K562 (cell line): ENCODE measurements around the gene FTHL17. TPM values are rescaled to one million over a fixed set of nuclear protein-coding genes. Genes with fewer than 3 reads are reported as not detected.

ENCODE experiments used
- ATAC-seq: fragments of 200-7000 bp; cut with Tn5 transposase; 3 replicates; pipeline ENCODE4 v1.9.1; 2020; ENCODE audit warnings: moderate library complexity
- BruUV-seq: library from RNA; stranded (reverse); fragments of 400-500 nt; replicated peaks from 2 replicates; lab custom pipeline; 2021; lab: Mats Ljungman, UMichigan
- CTCF ChIA-PET: fragments of 300-600 bp; formaldehyde crosslinking; extraction: SDS; loops from one replicate; lab custom pipeline; 2021; ENCODE audit warnings: low intra/inter-chr PET ratio; lab: Yijun Ruan, JAX
- POLR2A ChIA-PET: fragments of 300-600, 350-650 bp; sonication (Branson Sonifier 250); formaldehyde crosslinking; extraction: SDS; loops from one replicate; lab custom pipeline; 2021; ENCODE audit warnings: antibody characterized with exemption, inconsistent platforms; lab: Yijun Ruan, JAX
- DNase-seq, 4 experiments: peaks; one replicate each; pipeline versions ENCODE4 v3.0.0 to v3.0.0-alpha.2; 2011 to 2018; ENCODE audit warnings: low spot score in 3 of 4, mixed read lengths in 3 of 4; ENCODE audit errors: extremely low read depth in 1 of 4
- FAIRE-seq: peaks from 2 replicates; lab custom pipeline; 2011; peaks lifted over from hg19 to GRCh38; lab: Jason Lieb, UNC
- H2AFZ ChIP-seq: 2 replicates; pipeline ENCODE4 v1.6.0; 2011; ENCODE audit warnings: low read depth, low read length, control low read depth, inconsistent platforms
- H3K27ac ChIP-seq: fragments of 200-600 bp; 3 replicates; pipeline ENCODE4 v1.8.0; 2011; ENCODE audit warnings: low read depth, mild to moderate bottlenecking, control low read depth, inconsistent platforms, low read length, moderate library complexity, mixed read lengths; ENCODE audit errors: extremely low read depth
- H3K27me3 ChIP-seq, 2 experiments: fragments of 300-600 bp in 1 of 2; 2 replicates in 1 of 2; 3 replicates in 1 of 2; pipeline versions ENCODE4 v1.6.0 to v1.8.0; 2011; ENCODE audit warnings: inconsistent platforms in 2 of 2, low read length in 2 of 2, mild to moderate bottlenecking in 1 of 2, mixed read lengths in 1 of 2, moderate library complexity in 1 of 2; ENCODE audit not compliant: control insufficient read depth in 2 of 2, insufficient read depth in 2 of 2
- H3K36me3 ChIP-seq: fragments of 300-600 bp; 3 replicates; pipeline ENCODE4 v1.8.0; 2011; ENCODE audit warnings: mild to moderate bottlenecking, low read length, inconsistent platforms; ENCODE audit not compliant: control insufficient read depth, insufficient read depth
- H3K4me1 ChIP-seq, 2 experiments: fragments of 200-600 bp in 1 of 2; replicated peaks in 1 of 2; 2 replicates in 1 of 2; 3 replicates in 1 of 2; pipeline versions ENCODE4 v1.5.1 to v1.8.0; 2011; ENCODE audit warnings: inconsistent platforms in 2 of 2, low read length in 2 of 2, mild to moderate bottlenecking in 1 of 2, mixed read lengths in 1 of 2, moderate library complexity in 1 of 2; ENCODE audit not compliant: control insufficient read depth in 2 of 2, insufficient read depth in 2 of 2
- H3K4me2 ChIP-seq: 2 replicates; pipeline ENCODE4 v1.6.1; 2011; ENCODE audit warnings: low read length, control low read depth, inconsistent platforms, mixed read lengths; ENCODE audit not compliant: insufficient read depth
- H3K4me3 ChIP-seq: fragments of 200-600 bp; sonication (generic), shearing (Covaris generic); 2 replicates; pipeline ENCODE4 v1.5.1; 2016; ENCODE audit warnings: control low read depth, inconsistent platforms
- H3K79me2 ChIP-seq: fragments of 200-600 bp; 3 replicates; pipeline ENCODE4 v1.8.0; 2011; ENCODE audit warnings: low read length, inconsistent platforms; ENCODE audit not compliant: control insufficient read depth, insufficient read depth
- H3K9ac ChIP-seq, 2 experiments: 2 replicates each; pipeline versions ENCODE4 v1.6.0 to v1.6.1; 2011; ENCODE audit warnings: low read depth in 2 of 2, low read length in 2 of 2, control low read depth in 1 of 2, inconsistent platforms in 1 of 2, mild to moderate bottlenecking in 1 of 2, mixed read lengths in 1 of 2; ENCODE audit not compliant: insufficient read depth in 1 of 2
- H3K9me1 ChIP-seq: one replicate; pipeline ENCODE4 v1.6.0; 2011; ENCODE audit warnings: inconsistent platforms, mild to moderate bottlenecking, low read length, moderate library complexity; ENCODE audit not compliant: control insufficient read depth, insufficient read depth
- H3K9me3 ChIP-seq: replicated peaks from 2 replicates; pipeline ENCODE4 v1.5.1; 2011; ENCODE audit warnings: low read depth, low read length, inconsistent platforms; ENCODE audit not compliant: control insufficient read depth, insufficient read depth
- H4K20me1 ChIP-seq: replicated peaks from 2 replicates; pipeline ENCODE4 v1.6.1; 2011; ENCODE audit warnings: low read length, inconsistent platforms, mixed read lengths; ENCODE audit not compliant: control insufficient read depth, insufficient read depth
- ARID4B ChIP-seq: sonication (generic); formaldehyde crosslinking; IDR thresholded peaks from 2 replicates; pipeline ENCODE4 v1.8.0; 2022; ENCODE audit warnings: mild to moderate bottlenecking, missing genetic modification reagents
- BHLHE40 ChIP-seq: IDR thresholded peaks from 2 replicates; pipeline ENCODE4 v1.6.1; 2011; ENCODE audit warnings: low read length, improper control_type of control experiment
- IRF2 ChIP-seq: sonication (generic); formaldehyde crosslinking; IDR thresholded peaks from 2 replicates; pipeline ENCODE4 v1.8.1; 2022; ENCODE audit warnings: mild to moderate bottlenecking, missing genetic modification reagents
- MAX ChIP-seq: sonication (generic); formaldehyde crosslinking; IDR thresholded peaks from 2 replicates; pipeline ENCODE4 v1.9.0; 2022; ENCODE audit warnings: mild to moderate bottlenecking, missing genetic modification reagents
- PYGO2 ChIP-seq: fragments of 450-650 bp; IDR thresholded peaks from 2 replicates; pipeline ENCODE4 v1.6.1; 2016; ENCODE audit warnings: mild to moderate bottlenecking, missing genetic modification characterization, moderate library complexity, missing compliant biosample characterization
- SMARCA5 ChIP-seq: fragments of 450-650 bp; IDR thresholded peaks from 2 replicates; pipeline ENCODE4 v1.6.1; 2016
- ZNF764 ChIP-seq: fragments of 250-450 bp; sonication (Bioruptor Pico); IDR thresholded peaks from 2 replicates; pipeline ENCODE4 v1.4.0; 2020; ENCODE audit warnings: low read depth, mild to moderate bottlenecking, moderate library complexity
- WGBS: fragments of 100-300 bp; shearing (Covaris generic); methylation state at CpG from one replicate; pipeline ENCODE4 v1.1.6; 2016; ENCODE audit warnings: low coverage, mixed read lengths; ENCODE audit not compliant: insufficient coverage; ENCODE audit errors: missing lambda C conversion rate; 5-methylcytosine and 5-hydroxymethylcytosine counted together
- in situ Hi-C: fragments of 300-500 bp; cut with MboI; formaldehyde crosslinking; loops from 4 replicates; pipeline ENCODE4 v1.15.0; 2018; ENCODE audit warnings: inconsistent platforms, mixed read lengths
- intact Hi-C: fragments of 100-400 bp; cut with micrococcal nuclease; formaldehyde crosslinking; loops from 2 replicates; pipeline ENCODE4 v1.14.2; 2022
- polyA plus RNA-seq, 8 experiments: library from polyadenylated mRNA; depleted of rRNA in 4 of 8; stranded (reverse) in 5 of 8; unstranded in 3 of 8; fragments of >200 nt; fragmentation: Nextera tagmentation in 2 of 8; fragmentation: Illumina TruSeq in 1 of 8; extraction: Ambion mirVana in 2 of 8; extraction: Trizol in 1 of 8; gene quantifications; 2 replicates each; pipeline versions ENCODE4 v1.2.1 to v1.2.3, GENCODE V29; 2011 to 2014; ENCODE audit warnings: inconsistent platforms in 1 of 8, missing spikeins in 1 of 8
- total RNA-seq, 7 experiments: library from RNA; depleted of rRNA in 6 of 7; stranded (reverse); fragments of >200 nt in 6 of 7; fragmentation: Illumina TruSeq in 2 of 7; extraction: Trizol in 2 of 7; gene quantifications; 2 replicates each; pipeline versions ENCODE4 v1.2.1 to v1.2.3, GENCODE V29; 2011 to 2021; ENCODE audit warnings: low replicate concordance in 1 of 7

The FTHL17 gene
- total and polyA plus RNA-seq, 9 of the 15 experiments (the other 6 are each of a cell fraction or from before 2014, with no cell fraction given) = not detected

GRCh38 chrX:31117266-31117665 lies 45.4 kb upstream of the FTHL17 start:
- Histone ChIP-seq H3K9me3 (no peaks in the 10 kb centered on the region), H3K4me1 (no peaks in the 10 kb centered on the region), H2AFZ (no peak overlapping the region), H3K79me2 (no peaks in the 10 kb centered on the region), H3K36me3 (no peaks in the 10 kb centered on the region), H3K4me2 (no peak overlapping the region), H4K20me1 (no peaks in the 10 kb centered on the region), H3K9ac (no peak overlapping the region), H3K9me1 (no peaks in the 10 kb centered on the region), H3K27me3 (no peaks in the 10 kb centered on the region; a peak in 1 of 5 replicates), H3K27ac (no peak overlapping the region), H3K4me3 (no peak overlapping the region)
- CTCF ChIA-PET = no interaction called here
- FAIRE-seq (no peak), DNase-seq (no peak), ATAC-seq (no peak)
- POLR2A ChIA-PET = no interaction called here
- no peak for TF ChIP-seq PYGO2 (tag)
- TF ChIP-seq BHLHE40 = no peak
- TF ChIP-seq MAX (CRISPR knock-in tag) = no peak
- no peak for TF ChIP-seq IRF2
- no peak for TF ChIP-seq ZNF764
- intact Hi-C loops = no loop called here
- no TSS peak for BruUV-seq
- in situ Hi-C loops = no loop called here
- WGBS = 8% methylated on average over 4 of the region's 4 CpGs

GRCh38 chrX:31115398-31115797 lies 43.6 kb upstream of the FTHL17 start:
- intact Hi-C loops = no loop called here
- CTCF ChIA-PET = no interaction called here
- no TSS peak for BruUV-seq

More at GRCh38 chrX:31115398-31115797, 43.6 kb upstream of the FTHL17 start:
- Histone ChIP-seq H3K4me1 (no peaks in the 10 kb centered on the region), H3K4me3 (no peak overlapping the region), H3K9me1 (no peaks in the 10 kb centered on the region), H3K27ac (no peak overlapping the region), H3K36me3 (no peaks in the 10 kb centered on the region), H4K20me1 (no peaks in the 10 kb centered on the region), H2AFZ (no peak overlapping the region), H3K27me3 (no peaks in the 10 kb centered on the region; a peak in 1 of 5 replicates), H3K4me2 (no peak overlapping the region), H3K9me3 (no peaks in the 10 kb centered on the region), H3K9ac (no peak overlapping the region), H3K79me2 (no peaks in the 10 kb centered on the region)
- no peak for FAIRE-seq
- TF ChIP-seq ARID4B (CRISPR knock-in tag) (no peak), SMARCA5 (no peak), ZNF764 (no peak)
- in situ Hi-C loops = no loop called here
- DNase-seq = no peak
- no peak for ATAC-seq
- POLR2A ChIA-PET = no interaction called here
- 0% methylated on average over 4 of the region's 4 CpGs for WGBS
